Calu3 (cell line): ENCODE results near the gene ACTN1. TPM values are rescaled to one million over a fixed set of nuclear protein-coding genes. Genes with fewer than 3 reads are reported as not detected.

ENCODE experiments used
- BruUV-seq: library from RNA; stranded (reverse); fragments of 400-500 nt; replicated peaks from 2 replicates; lab custom pipeline; 2021; lab: Mats Ljungman, UMichigan
- CTCF ChIA-PET: fragments of 300-600 bp; sonication (Branson Sonifier 250); formaldehyde crosslinking; loops from one replicate; lab custom pipeline; 2022; ENCODE audit warnings: antibody characterized with exemption; lab: Charles Lee
- DNase-seq: peaks from one replicate; pipeline ENCODE4 v3.0.0; 2022
- H3K27ac Mint-ChIP-seq: one replicate; pipeline ENCODE4 v1.8.0; 2022; ENCODE audit warnings: mixed read lengths; ENCODE audit not compliant: unreplicated experiment
- H3K27me3 Mint-ChIP-seq: one replicate; pipeline ENCODE4 v1.8.0; 2022; ENCODE audit warnings: mixed read lengths; ENCODE audit not compliant: unreplicated experiment
- H3K36me3 Mint-ChIP-seq: one replicate; pipeline ENCODE4 v1.8.0; 2022; ENCODE audit warnings: mild to moderate bottlenecking, moderate library complexity, mixed read lengths; ENCODE audit not compliant: insufficient read depth, unreplicated experiment
- H3K4me1 Mint-ChIP-seq: one replicate; pipeline ENCODE4 v1.8.0; 2022; ENCODE audit warnings: mild to moderate bottlenecking, low read depth, mixed read lengths; ENCODE audit not compliant: unreplicated experiment
- H3K4me3 Mint-ChIP-seq: one replicate; pipeline ENCODE4 v1.8.0; 2022; ENCODE audit warnings: mild to moderate bottlenecking, low read depth, moderate library complexity, mixed read lengths; ENCODE audit not compliant: unreplicated experiment
- H3K9me3 Mint-ChIP-seq: one replicate; pipeline ENCODE4 v1.8.0; 2022; ENCODE audit warnings: low read depth, mixed read lengths; ENCODE audit not compliant: unreplicated experiment
- CTCF ChIP-seq: fragments of 200-600 bp; IDR thresholded peaks from one replicate; pipeline ENCODE4 v1.8.0; 2022; ENCODE audit warnings: antibody characterized with exemption; ENCODE audit not compliant: unreplicated experiment
- intact Hi-C: fragments of 100-400 bp; cut with micrococcal nuclease; formaldehyde crosslinking; loops from one replicate; pipeline ENCODE4 v1.10.0; 2022; ENCODE audit not compliant: unreplicated experiment
- total RNA-seq: library from RNA; stranded (reverse); gene quantifications from 2 replicates; pipeline ENCODE4 v1.2.3, GENCODE V29; 2022

Gene ACTN1
- total RNA-seq, 1 experiment from 2014 or later = 326 TPM

DNA sequence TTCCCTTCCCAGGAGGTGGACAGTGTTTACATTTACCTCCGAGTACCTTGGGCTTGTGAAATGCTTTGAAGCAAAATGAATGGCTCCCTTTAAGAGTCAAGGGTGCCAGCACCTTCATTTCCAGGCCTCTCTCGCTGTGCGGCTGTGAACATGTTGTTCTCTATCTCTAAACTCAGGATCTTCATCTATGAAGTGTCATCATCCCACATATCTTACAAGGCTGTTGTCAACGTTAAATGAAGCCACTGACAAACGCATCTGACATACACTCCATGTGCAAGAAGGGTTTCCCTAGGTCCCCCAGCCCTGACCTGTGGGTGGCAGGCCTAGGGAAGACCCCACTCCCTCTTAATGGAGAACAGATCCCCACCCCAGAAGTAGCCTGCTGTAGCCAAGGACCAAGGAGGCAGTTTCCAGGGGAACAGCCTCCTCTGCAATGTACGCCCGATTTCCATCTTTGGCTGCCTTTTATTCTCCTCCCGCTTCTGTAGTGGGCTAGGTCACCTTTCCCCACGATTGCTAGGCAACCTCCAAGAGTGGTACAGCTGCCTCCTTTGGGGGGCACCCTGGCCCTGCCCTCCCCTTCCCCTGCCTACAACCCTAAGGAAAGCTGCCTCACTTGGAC is 7.6 kb downstream of the ACTN1 start:
- Mint-ChIP-seq H3K27me3 (no peaks in the 10 kb centered on the region), H3K4me1 (peaks cover 67% of the 10 kb centered on the region), H3K27ac (no peak overlapping the region), H3K9me3 (no peaks in the 10 kb centered on the region), H3K4me3 (no peak overlapping the region), H3K36me3 (peaks cover 66% of the 10 kb centered on the region)
- intact Hi-C loops = no loop called here
- DNase-seq = no peak
- TF ChIP-seq CTCF = no peak
- CTCF ChIA-PET = no interaction called here
- BruUV-seq = no TSS peak

GRCh38 chr14:68970736-68971135 is 8.4 kb downstream of the ACTN1 start:
- Mint-ChIP-seq H3K36me3 (peaks cover 59% of the 10 kb centered on the region), H3K4me3 (no peak overlapping the region), H3K27me3 (no peaks in the 10 kb centered on the region), H3K27ac (no peak overlapping the region), H3K9me3 (no peaks in the 10 kb centered on the region), H3K4me1 (peaks cover 60% of the 10 kb centered on the region)
- TF ChIP-seq CTCF = no peak
- CTCF ChIA-PET = no interaction called here
- no TSS peak for BruUV-seq
- intact Hi-C loops = no loop called here
- DNase-seq = no peak

DNA sequence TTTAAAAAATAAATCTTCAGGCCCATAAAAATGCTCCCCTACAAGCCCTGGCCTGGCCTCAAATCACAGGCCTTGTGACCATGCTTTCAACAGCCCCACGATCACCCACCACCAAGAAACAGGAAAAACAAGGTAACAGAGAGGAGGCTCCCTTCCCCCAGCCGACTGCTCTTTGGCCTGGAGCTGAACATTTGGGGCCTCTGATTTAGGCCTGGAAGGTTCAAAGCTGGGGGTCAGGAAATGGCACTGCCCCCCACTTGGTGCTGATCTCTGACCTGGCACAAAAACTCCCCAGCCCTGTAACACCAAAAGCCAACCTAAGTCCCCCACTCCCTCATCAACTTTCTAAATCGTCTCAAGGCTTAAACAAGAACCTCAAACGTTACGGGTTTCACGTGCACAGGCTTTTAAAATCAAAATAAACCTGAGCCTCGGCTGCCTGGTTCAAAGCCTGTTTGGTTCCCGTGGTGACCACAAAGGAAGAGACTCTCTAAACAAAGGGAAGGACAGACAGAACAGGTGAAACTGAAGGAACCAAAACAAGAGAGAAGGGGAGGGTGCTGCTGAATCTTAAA is 9.0 kb downstream of the ACTN1 start:
- intact Hi-C loops = no loop called here
- peak overlapping the region; percentile 51 for H3K27ac Mint-ChIP-seq
- CTCF ChIA-PET = no interaction called here
- H3K27me3 Mint-ChIP-seq = no peaks in the 10 kb centered on the region
- DNase-seq = no peak
- BruUV-seq = no TSS peak
- peaks cover 60% of the 10 kb centered on the region for H3K4me1 Mint-ChIP-seq
- H3K36me3 Mint-ChIP-seq = peaks cover 64% of the 10 kb centered on the region
- H3K4me3 Mint-ChIP-seq = no peak overlapping the region
- no peaks in the 10 kb centered on the region for H3K9me3 Mint-ChIP-seq
- TF ChIP-seq CTCF = no peak

DNA sequence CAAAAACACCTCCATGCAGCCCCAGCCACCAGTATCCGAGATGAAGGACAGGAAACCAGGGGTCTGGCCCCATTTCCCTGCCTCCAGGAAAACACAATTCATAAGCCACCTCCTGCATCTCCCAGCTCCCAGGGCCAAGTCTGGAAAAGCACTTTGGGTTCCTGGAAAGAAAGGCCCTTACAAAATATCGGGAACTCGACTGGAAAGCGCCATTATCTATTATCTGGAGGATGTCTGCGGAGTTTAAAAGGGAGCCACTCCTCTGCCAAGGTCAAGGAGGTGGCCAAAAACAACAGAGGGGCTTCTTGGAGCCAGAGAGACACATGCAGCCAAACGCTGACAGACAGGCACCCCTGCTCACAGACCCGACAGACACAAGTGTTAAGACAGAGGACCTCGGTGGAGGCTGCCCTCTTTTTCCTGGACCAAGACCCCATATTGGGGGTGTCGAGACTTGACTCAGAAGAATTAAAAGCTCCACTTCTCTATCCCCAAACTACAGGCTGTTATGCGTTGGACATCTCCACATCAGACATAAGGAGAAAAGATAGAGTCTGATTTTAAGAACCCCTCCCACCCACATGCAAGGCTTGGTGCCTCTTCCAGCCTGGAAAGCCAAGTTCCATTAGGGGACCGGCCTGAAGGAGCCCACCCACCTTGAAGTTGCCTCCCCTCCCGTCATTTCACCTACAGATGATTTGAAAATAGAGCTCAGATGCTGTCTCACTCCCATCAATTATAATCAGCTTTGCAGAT is 9.6 kb downstream of the ACTN1 start:
- Mint-ChIP-seq H3K27me3 (no peaks in the 10 kb centered on the region), H3K4me3 (no peak overlapping the region), H3K36me3 (peaks cover 59% of the 10 kb centered on the region), H3K4me1 (peaks cover 60% of the 10 kb centered on the region), H3K27ac (peak overlapping the region; percentile 51), H3K9me3 (no peaks in the 10 kb centered on the region)
- TF ChIP-seq CTCF = no peak
- CTCF ChIA-PET = no interaction called here
- BruUV-seq = no TSS peak
- no peak for DNase-seq
- intact Hi-C loops = no loop called here
